Measurements from ENCODE around the gene C12orf60. TPM values are rescaled to one million over a fixed set of nuclear protein-coding genes. Genes with fewer than 3 reads are reported as not detected.
"Not testable (repeated sequence)": the region's sequence is repeated elsewhere in the genome, so short reads cannot be mapped to it uniquely, and the experiment has no call there.

Gene C12orf60
- total and polyA plus RNA-seq, 2 donors from 2014 or later, result 2.0 to 4.5 TPM

DNA sequence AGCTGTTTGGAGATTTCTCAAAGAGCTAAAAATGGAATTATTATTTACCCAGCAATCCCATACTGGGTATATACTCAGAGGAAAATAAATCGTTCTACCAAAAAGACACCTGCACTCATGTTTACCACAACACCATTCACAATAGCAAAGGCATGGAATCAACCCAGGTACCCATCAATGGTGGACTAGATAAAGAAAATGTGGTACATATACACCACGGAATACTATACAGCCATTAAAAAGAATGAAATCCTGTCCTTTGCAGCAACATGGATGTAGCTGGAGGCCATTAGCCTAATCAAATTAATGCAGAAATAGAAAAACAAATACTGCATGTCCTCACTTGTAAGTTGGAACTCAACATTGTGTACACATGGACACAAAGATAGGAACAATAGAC is 38.1 kb upstream of the C12orf60 start:
- intact Hi-C loops (cut with DNase I), result no loop called here
- Histone ChIP-seq H3K4me1 (ENCODE audit: control insufficient read depth in 2 of 3, insufficient read depth in 2 of 3, low read depth in 1 of 3, low read length in 3 of 3) (peaks cover 0 to 4% (median 2%) of the 10 kb centered on the region in 3 donors), H3K27ac (ENCODE audit: low read depth in 2 of 2, low read length in 2 of 2) (no peak overlapping the region), H3K27me3 (ENCODE audit: control insufficient read depth, insufficient read depth, low read length) (no peaks in the 10 kb centered on the region), H3K9me3 (ENCODE audit: control insufficient read depth in 2 of 3, insufficient read depth in 1 of 3, low read length in 3 of 3) (peaks cover 0 to 4% (median 0%) of the 10 kb centered on the region in 3 donors), H3K4me3 (ENCODE audit: low read length in 3 of 3) (no peak overlapping the region), H3K9ac (ENCODE audit: low read length in 3 of 3) (no peak overlapping the region), H3K36me3 (ENCODE audit: control insufficient read depth in 2 of 3, insufficient read depth in 3 of 3, low read length in 3 of 3) (no peaks in the 10 kb centered on the region)
- TF ChIP-seq, protein P1, sequence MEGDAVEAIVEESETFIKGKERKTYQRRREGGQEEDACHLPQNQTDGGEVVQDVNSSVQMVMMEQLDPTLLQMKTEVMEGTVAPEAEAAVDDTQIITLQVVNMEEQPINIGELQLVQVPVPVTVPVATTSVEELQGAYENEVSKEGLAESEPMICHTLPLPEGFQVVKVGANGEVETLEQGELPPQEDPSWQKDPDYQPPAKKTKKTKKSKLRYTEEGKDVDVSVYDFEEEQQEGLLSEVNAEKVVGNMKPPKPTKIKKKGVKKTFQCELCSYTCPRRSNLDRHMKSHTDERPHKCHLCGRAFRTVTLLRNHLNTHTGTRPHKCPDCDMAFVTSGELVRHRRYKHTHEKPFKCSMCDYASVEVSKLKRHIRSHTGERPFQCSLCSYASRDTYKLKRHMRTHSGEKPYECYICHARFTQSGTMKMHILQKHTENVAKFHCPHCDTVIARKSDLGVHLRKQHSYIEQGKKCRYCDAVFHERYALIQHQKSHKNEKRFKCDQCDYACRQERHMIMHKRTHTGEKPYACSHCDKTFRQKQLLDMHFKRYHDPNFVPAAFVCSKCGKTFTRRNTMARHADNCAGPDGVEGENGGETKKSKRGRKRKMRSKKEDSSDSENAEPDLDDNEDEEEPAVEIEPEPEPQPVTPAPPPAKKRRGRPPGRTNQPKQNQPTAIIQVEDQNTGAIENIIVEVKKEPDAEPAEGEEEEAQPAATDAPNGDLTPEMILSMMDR (IDR thresholded peaks at IDR 0.05; ENCODE audit: borderline replicate concordance, extremely low read depth, insufficient read depth), result no peak
- no peak for DNase-seq
- no peak for FAIRE-seq

GRCh38 chr12:14766020-14766419 is 37.5 kb upstream of the C12orf60 start:
- intact Hi-C loops (cut with DNase I); H3K27ac ChIP-seq (ENCODE audit: low read depth in 2 of 2, low read length in 2 of 2); H3K27me3 ChIP-seq (ENCODE audit: control insufficient read depth, insufficient read depth, low read length); H3K4me3 ChIP-seq (ENCODE audit: low read length in 3 of 3); H3K36me3 ChIP-seq (ENCODE audit: control insufficient read depth in 2 of 3, insufficient read depth in 3 of 3, low read length in 3 of 3); DNase-seq; H3K9ac ChIP-seq (ENCODE audit: low read length in 3 of 3); FAIRE-seq; H3K9me3 ChIP-seq (ENCODE audit: control insufficient read depth in 2 of 3, insufficient read depth in 1 of 3, low read length in 3 of 3); H3K4me1 ChIP-seq (ENCODE audit: control insufficient read depth in 2 of 3, insufficient read depth in 2 of 3, low read depth in 1 of 3, low read length in 3 of 3): not testable (repeated sequence)

DNA sequence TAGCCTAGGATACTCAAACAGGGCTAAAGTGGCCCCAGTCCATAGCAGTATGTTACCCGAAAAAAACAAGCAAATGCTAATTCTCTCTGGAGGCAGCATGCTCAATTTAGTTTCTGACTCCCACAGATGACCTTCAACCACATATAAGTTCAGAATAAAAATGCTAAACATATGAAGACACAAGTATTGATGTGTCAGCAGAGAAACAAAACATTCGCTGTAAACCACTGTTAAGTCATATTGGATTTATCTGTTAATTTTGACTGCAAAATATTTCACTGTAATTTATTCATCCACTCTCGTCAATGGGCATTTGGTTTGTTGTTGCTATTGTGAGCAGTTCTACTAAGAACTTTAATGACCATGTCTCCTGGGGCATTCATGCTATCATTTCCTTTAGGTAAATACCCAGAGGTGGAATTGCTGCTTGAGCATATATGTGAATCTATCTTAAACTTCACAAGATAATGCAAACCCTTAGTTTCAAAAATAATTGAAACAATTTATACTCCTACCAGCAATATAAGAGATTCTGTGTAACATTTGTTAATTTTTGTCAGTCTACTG is 36.7 kb upstream of the C12orf60 start:
- intact Hi-C loops (cut with DNase I), result no loop called here
- Histone ChIP-seq H3K4me1 (ENCODE audit: control insufficient read depth in 2 of 3, insufficient read depth in 2 of 3, low read depth in 1 of 3, low read length in 3 of 3) (peaks cover under 1 to 4% (median 2%) of the 10 kb centered on the region in 3 donors), H3K9me3 (ENCODE audit: control insufficient read depth in 2 of 3, insufficient read depth in 1 of 3, low read length in 3 of 3) (peaks cover 0 to 4% (median 0%) of the 10 kb centered on the region in 3 donors), H3K27ac (ENCODE audit: low read depth in 2 of 2, low read length in 2 of 2) (no peak overlapping the region), H3K9ac (ENCODE audit: low read length in 3 of 3) (no peak overlapping the region), H3K27me3 (ENCODE audit: control insufficient read depth, insufficient read depth, low read length) (no peaks in the 10 kb centered on the region), H3K4me3 (ENCODE audit: low read length in 3 of 3) (no peak overlapping the region), H3K36me3 (ENCODE audit: control insufficient read depth in 2 of 3, insufficient read depth in 3 of 3, low read length in 3 of 3) (no peaks in the 10 kb centered on the region)
- DNase-seq (no peak), FAIRE-seq (no peak)
- TF ChIP-seq, protein P1 (IDR thresholded peaks at IDR 0.05; ENCODE audit: borderline replicate concordance, extremely low read depth, insufficient read depth), result no peak

GRCh38 chr12:14767617-14768016 is 35.9 kb upstream of the C12orf60 start:
- no peak overlapping the region for H3K4me3 ChIP-seq (ENCODE audit: low read length in 3 of 3)
- peaks cover 0 to 4% (median 0%) of the 10 kb centered on the region in 3 donors for H3K9me3 ChIP-seq (ENCODE audit: control insufficient read depth in 2 of 3, insufficient read depth in 1 of 3, low read length in 3 of 3)
- TF ChIP-seq, protein P1 (IDR thresholded peaks at IDR 0.05; ENCODE audit: borderline replicate concordance, extremely low read depth, insufficient read depth), result no peak
- no peaks in the 10 kb centered on the region for H3K36me3 ChIP-seq (ENCODE audit: control insufficient read depth in 2 of 3, insufficient read depth in 3 of 3, low read length in 3 of 3)
- H3K4me1 ChIP-seq (ENCODE audit: control insufficient read depth in 2 of 3, insufficient read depth in 2 of 3, low read depth in 1 of 3, low read length in 3 of 3), result peaks cover 2 to 6% (median 3%) of the 10 kb centered on the region in 3 donors
- no peaks in the 10 kb centered on the region for H3K27me3 ChIP-seq (ENCODE audit: control insufficient read depth, insufficient read depth, low read length)
- H3K27ac ChIP-seq (ENCODE audit: low read depth in 2 of 2, low read length in 2 of 2), result no peak overlapping the region
- DNase-seq (no peak), FAIRE-seq (no peak)
- intact Hi-C loops (cut with DNase I), result no loop called here
- H3K9ac ChIP-seq (ENCODE audit: low read length in 3 of 3), result no peak overlapping the region
